Measurements from ENCODE around the gene ELANE. TPM values are rescaled to one million over a fixed set of nuclear protein-coding genes. Genes with fewer than 3 reads are reported as not detected.

The ELANE gene
- total and polyA plus RNA-seq, 9 of the 15 experiments (the other 6 are each of a cell fraction or from before 2014, with no cell fraction given): not detected

DNA sequence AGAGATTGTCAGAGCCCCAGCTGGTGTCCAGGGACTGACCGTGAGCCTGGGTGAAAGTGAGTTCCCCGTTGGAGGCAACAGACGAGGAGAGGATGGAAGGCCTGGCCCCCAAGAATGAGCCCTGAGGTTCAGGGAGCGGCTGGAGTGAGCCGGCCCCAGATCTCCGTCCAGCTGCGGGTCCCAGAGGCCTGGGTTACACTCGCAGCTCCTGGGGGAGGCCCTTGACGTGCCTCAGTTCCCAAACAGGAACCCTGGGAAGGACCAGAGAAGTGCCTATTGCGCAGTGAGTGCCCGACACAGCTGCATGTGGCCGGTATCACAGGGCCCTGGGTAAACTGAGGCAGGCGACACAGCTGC is 1.1 kb upstream of the ELANE start (continued):
- TF ChIP-seq CEBPG (CRISPR knock-in tag; IDR thresholded peaks at IDR 0.05) (no peak), CEBPG (tag; conservative IDR thresholded peaks at IDR 0.05 in 1 of 2, IDR thresholded peaks at IDR 0.05 in 1 of 2) (no peak)
- TF ChIP-seq, protein P1, sequence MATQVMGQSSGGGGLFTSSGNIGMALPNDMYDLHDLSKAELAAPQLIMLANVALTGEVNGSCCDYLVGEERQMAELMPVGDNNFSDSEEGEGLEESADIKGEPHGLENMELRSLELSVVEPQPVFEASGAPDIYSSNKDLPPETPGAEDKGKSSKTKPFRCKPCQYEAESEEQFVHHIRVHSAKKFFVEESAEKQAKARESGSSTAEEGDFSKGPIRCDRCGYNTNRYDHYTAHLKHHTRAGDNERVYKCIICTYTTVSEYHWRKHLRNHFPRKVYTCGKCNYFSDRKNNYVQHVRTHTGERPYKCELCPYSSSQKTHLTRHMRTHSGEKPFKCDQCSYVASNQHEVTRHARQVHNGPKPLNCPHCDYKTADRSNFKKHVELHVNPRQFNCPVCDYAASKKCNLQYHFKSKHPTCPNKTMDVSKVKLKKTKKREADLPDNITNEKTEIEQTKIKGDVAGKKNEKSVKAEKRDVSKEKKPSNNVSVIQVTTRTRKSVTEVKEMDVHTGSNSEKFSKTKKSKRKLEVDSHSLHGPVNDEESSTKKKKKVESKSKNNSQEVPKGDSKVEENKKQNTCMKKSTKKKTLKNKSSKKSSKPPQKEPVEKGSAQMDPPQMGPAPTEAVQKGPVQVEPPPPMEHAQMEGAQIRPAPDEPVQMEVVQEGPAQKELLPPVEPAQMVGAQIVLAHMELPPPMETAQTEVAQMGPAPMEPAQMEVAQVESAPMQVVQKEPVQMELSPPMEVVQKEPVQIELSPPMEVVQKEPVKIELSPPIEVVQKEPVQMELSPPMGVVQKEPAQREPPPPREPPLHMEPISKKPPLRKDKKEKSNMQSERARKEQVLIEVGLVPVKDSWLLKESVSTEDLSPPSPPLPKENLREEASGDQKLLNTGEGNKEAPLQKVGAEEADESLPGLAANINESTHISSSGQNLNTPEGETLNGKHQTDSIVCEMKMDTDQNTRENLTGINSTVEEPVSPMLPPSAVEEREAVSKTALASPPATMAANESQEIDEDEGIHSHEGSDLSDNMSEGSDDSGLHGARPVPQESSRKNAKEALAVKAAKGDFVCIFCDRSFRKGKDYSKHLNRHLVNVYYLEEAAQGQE (IDR thresholded peaks at IDR 0.05; ENCODE audit: borderline replicate concordance): 0 out of 2 replicates have a peak, but pooled peaks have one; percentile 4
- TF ChIP-seq, protein P1 (CRISPR knock-in tag; IDR thresholded peaks at IDR 0.05; ENCODE audit: low read depth): no peak
